ENCODE measurements around the gene LIPC. TPM values are rescaled to one million over a fixed set of nuclear protein-coding genes. Genes with fewer than 3 reads are reported as not detected.

The LIPC gene
- total and polyA plus RNA-seq, 2 experiments from 2014 or later, result 0.43 to 0.63 TPM

GRCh38 chr15:58568157-58568571, 136.4 kb downstream of the LIPC start:
- 67 to 79% methylated on average over 2 of the region's 2 CpGs for WGBS, 2 experiments (ENCODE audit: low coverage in 1 of 2, low lambda C conversion rate in 2 of 2, missing lambda C conversion rate in 2 of 2)
- Histone ChIP-seq H3K9me2 (ENCODE audit: insufficient read depth) (no peaks in the 10 kb centered on the region), H3K36me3 (ENCODE audit: low read depth) (no peaks in the 10 kb centered on the region), H3K27me3 (replicated peaks; ENCODE audit: insufficient read depth) (no peaks in the 10 kb centered on the region), H3F3A (ENCODE audit: insufficient read depth) (no peaks in the 10 kb centered on the region), H3K4me3 (no peak overlapping the region), H3K4me2 (ENCODE audit: unreplicated experiment) (no peak overlapping the region), H3K27ac (no peak overlapping the region), H3K9me3 (ENCODE audit: low read depth) (no peaks in the 10 kb centered on the region), H3K4me1 (ENCODE audit: insufficient read depth) (no peaks in the 10 kb centered on the region), H3K79me2 (ENCODE audit: insufficient read depth) (no peaks in the 10 kb centered on the region), H2AFZ (no peak overlapping the region), H3K9ac (no peak overlapping the region), H4K20me1 (ENCODE audit: insufficient read depth) (no peaks in the 10 kb centered on the region)
- in situ Hi-C loops (cut with MboI), result no loop called here
- no peak for TF ChIP-seq EZH2phosphoT487 (IDR thresholded peaks at IDR 0.05; ENCODE audit: insufficient read depth, low read depth)
- TF ChIP-seq EZH2 (IDR thresholded peaks at IDR 0.05; ENCODE audit: insufficient read depth, poor library complexity, severe bottlenecking), result no peak
- DNase-seq, result no peak

- TF ChIP-seq EZH2 (IDR thresholded peaks at IDR 0.05; ENCODE audit: insufficient read depth, poor library complexity, severe bottlenecking) (no peak), EZH2phosphoT487 (IDR thresholded peaks at IDR 0.05; ENCODE audit: insufficient read depth, low read depth) (no peak)
- H3K4me2 ChIP-seq (ENCODE audit: unreplicated experiment), result no peak overlapping the region
Observed at GRCh38 chr15:58569455-58569854, 137.7 kb downstream of the LIPC start.

GRCh38 chr15:58571491-58571890, 139.7 kb downstream of the LIPC start:
- DNase-seq, result no peak
- no peak overlapping the region for H2AFZ ChIP-seq
- H3K4me3 ChIP-seq, result no peak overlapping the region
- in situ Hi-C loops (cut with MboI), result no loop called here
- no peak for TF ChIP-seq EZH2 (IDR thresholded peaks at IDR 0.05; ENCODE audit: insufficient read depth, poor library complexity, severe bottlenecking)
- TF ChIP-seq EZH2phosphoT487 (IDR thresholded peaks at IDR 0.05; ENCODE audit: insufficient read depth, low read depth), result no peak
- no peaks in the 10 kb centered on the region for H3K79me2 ChIP-seq (ENCODE audit: insufficient read depth)
- no peaks in the 10 kb centered on the region for H4K20me1 ChIP-seq (ENCODE audit: insufficient read depth)
- H3K4me1 ChIP-seq (ENCODE audit: insufficient read depth), result no peaks in the 10 kb centered on the region
- no peak overlapping the region for H3K9ac ChIP-seq
- H3F3A ChIP-seq (ENCODE audit: insufficient read depth), result no peaks in the 10 kb centered on the region
- no peaks in the 10 kb centered on the region for H3K36me3 ChIP-seq (ENCODE audit: low read depth)
- WGBS, 2 experiments (ENCODE audit: low coverage in 1 of 2, low lambda C conversion rate in 2 of 2, missing lambda C conversion rate in 2 of 2), result 40 to 44% methylated on average over 6 of the region's 6 CpGs
- no peaks in the 10 kb centered on the region for H3K27me3 ChIP-seq (replicated peaks; ENCODE audit: insufficient read depth)
- H3K4me2 ChIP-seq (ENCODE audit: unreplicated experiment), result no peak overlapping the region
- H3K27ac ChIP-seq, result no peak overlapping the region
- H3K9me2 ChIP-seq (ENCODE audit: insufficient read depth), result no peaks in the 10 kb centered on the region
- H3K9me3 ChIP-seq (ENCODE audit: low read depth), result no peaks in the 10 kb centered on the region

More at GRCh38 chr15:58569455-58569854, 137.7 kb downstream of the LIPC start:
- Histone ChIP-seq H3K4me1 (ENCODE audit: insufficient read depth) (no peaks in the 10 kb centered on the region), H4K20me1 (ENCODE audit: insufficient read depth) (no peaks in the 10 kb centered on the region), H3K9me2 (ENCODE audit: insufficient read depth) (no peaks in the 10 kb centered on the region), H3K9ac (no peak overlapping the region), H3K4me3 (no peak overlapping the region), H3K36me3 (ENCODE audit: low read depth) (no peaks in the 10 kb centered on the region), H2AFZ (no peak overlapping the region), H3F3A (ENCODE audit: insufficient read depth) (no peaks in the 10 kb centered on the region), H3K79me2 (ENCODE audit: insufficient read depth) (no peaks in the 10 kb centered on the region), H3K27ac (no peak overlapping the region), H3K9me3 (ENCODE audit: low read depth) (no peaks in the 10 kb centered on the region), H3K27me3 (replicated peaks; ENCODE audit: insufficient read depth) (no peaks in the 10 kb centered on the region)
- in situ Hi-C loops (cut with MboI), result no loop called here
- WGBS, 2 experiments (ENCODE audit: low coverage in 1 of 2, low lambda C conversion rate in 2 of 2, missing lambda C conversion rate in 2 of 2), result 96 to 100% methylated on average over 1 of the region's 1 CpG
- DNase-seq, result no peak

GRCh38 chr15:58572521-58572920, 140.7 kb downstream of the LIPC start:
- DNase-seq, result no peak
- Histone ChIP-seq H3K4me2 (ENCODE audit: unreplicated experiment) (no peak overlapping the region), H3K27me3 (replicated peaks; ENCODE audit: insufficient read depth) (no peaks in the 10 kb centered on the region), H3K36me3 (ENCODE audit: low read depth) (no peaks in the 10 kb centered on the region), H3K79me2 (ENCODE audit: insufficient read depth) (no peaks in the 10 kb centered on the region), H4K20me1 (ENCODE audit: insufficient read depth) (no peaks in the 10 kb centered on the region), H3K9me3 (ENCODE audit: low read depth) (no peaks in the 10 kb centered on the region), H3F3A (ENCODE audit: insufficient read depth) (no peaks in the 10 kb centered on the region), H3K9me2 (ENCODE audit: insufficient read depth) (no peaks in the 10 kb centered on the region), H3K27ac (no peak overlapping the region), H3K4me1 (ENCODE audit: insufficient read depth) (no peaks in the 10 kb centered on the region), H3K4me3 (no peak overlapping the region), H2AFZ (no peak overlapping the region), H3K9ac (no peak overlapping the region)
- TF ChIP-seq EZH2phosphoT487 (IDR thresholded peaks at IDR 0.05; ENCODE audit: insufficient read depth, low read depth) (no peak), EZH2 (IDR thresholded peaks at IDR 0.05; ENCODE audit: insufficient read depth, poor library complexity, severe bottlenecking) (no peak)
- in situ Hi-C loops (cut with MboI), result no loop called here
- WGBS, 2 experiments (ENCODE audit: low coverage in 1 of 2, low lambda C conversion rate in 2 of 2, missing lambda C conversion rate in 2 of 2), result 85 to 86% methylated on average over 4 of the region's 4 CpGs

- Histone ChIP-seq H4K20me1 (ENCODE audit: insufficient read depth) (no peaks in the 10 kb centered on the region), H2AFZ (no peak overlapping the region), H3F3A (ENCODE audit: insufficient read depth) (no peaks in the 10 kb centered on the region), H3K79me2 (ENCODE audit: insufficient read depth) (no peaks in the 10 kb centered on the region), H3K4me2 (ENCODE audit: unreplicated experiment) (no peak overlapping the region), H3K9ac (no peak overlapping the region), H3K36me3 (ENCODE audit: low read depth) (no peaks in the 10 kb centered on the region), H3K9me3 (ENCODE audit: low read depth) (no peaks in the 10 kb centered on the region), H3K27ac (no peak overlapping the region), H3K4me1 (ENCODE audit: insufficient read depth) (no peaks in the 10 kb centered on the region), H3K4me3 (no peak overlapping the region), H3K27me3 (replicated peaks; ENCODE audit: insufficient read depth) (no peaks in the 10 kb centered on the region), H3K9me2 (ENCODE audit: insufficient read depth) (no peaks in the 10 kb centered on the region)
- WGBS, 2 experiments (ENCODE audit: low coverage in 1 of 2, low lambda C conversion rate in 2 of 2, missing lambda C conversion rate in 2 of 2), result 60 to 67% methylated on average over 4 of the region's 4 CpGs
- TF ChIP-seq EZH2phosphoT487 (IDR thresholded peaks at IDR 0.05; ENCODE audit: insufficient read depth, low read depth) (no peak), EZH2 (IDR thresholded peaks at IDR 0.05; ENCODE audit: insufficient read depth, poor library complexity, severe bottlenecking) (no peak)
- in situ Hi-C loops (cut with MboI), result no loop called here
- no peak for DNase-seq
Observed at GRCh38 chr15:58573270-58573669, 141.5 kb downstream of the LIPC start.

Data from GM23248 (cell line).